ENCODE data around the gene HES7.

Gene HES7

DNA sequence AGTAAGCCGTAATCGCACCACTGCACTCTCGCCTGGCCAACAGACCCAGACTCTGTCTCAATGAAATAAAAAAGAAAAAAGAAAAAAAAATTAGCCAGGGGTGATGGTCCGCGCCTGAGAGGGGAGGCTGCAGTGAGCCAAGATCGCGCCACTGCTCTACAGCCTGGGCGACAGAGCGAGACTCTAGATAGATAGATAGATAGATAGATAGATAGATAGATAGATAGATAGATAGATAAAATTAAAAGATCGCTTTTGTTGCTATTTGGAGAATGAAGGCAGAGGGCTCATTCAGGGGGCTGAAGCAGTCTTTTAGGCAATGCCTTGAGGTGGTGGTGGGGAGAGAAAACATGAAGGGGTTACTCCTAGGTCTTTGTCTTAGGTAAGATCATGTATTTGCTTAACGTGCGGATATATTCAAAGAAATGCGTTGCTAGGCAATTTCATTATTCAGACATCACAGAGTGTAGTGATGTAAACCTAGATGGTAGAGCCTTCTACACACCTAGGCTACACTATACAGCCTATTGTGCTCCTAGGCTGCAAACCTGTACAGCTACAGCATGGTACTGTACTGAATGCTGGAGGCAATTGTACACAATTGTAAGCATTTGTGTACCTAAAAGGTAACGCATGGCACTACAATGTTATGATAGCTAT is 4.3 kb upstream of the HES7 start:
- H3K36me3 ChIP-seq (ENCODE audit: insufficient read depth, low read length): no peaks in the 10 kb centered on the region
- H3K79me2 ChIP-seq (ENCODE audit: insufficient read depth, low read length): no peaks in the 10 kb centered on the region
- peaks cover 5% of the 10 kb centered on the region for H3F3A ChIP-seq (ENCODE audit: insufficient read depth, low read length)
- H2AFZ ChIP-seq (ENCODE audit: low read length): no peak overlapping the region
- no peak overlapping the region for H3K4me3 ChIP-seq (ENCODE audit: low read depth, low read length, poor library complexity, severe bottlenecking)
- no peak overlapping the region for H3K4me2 ChIP-seq (ENCODE audit: low read length)
- TF ChIP-seq EZH2 (IDR thresholded peaks at IDR 0.05; ENCODE audit: borderline replicate concordance, low read length): no peak
- TF ChIP-seq, protein P1, sequence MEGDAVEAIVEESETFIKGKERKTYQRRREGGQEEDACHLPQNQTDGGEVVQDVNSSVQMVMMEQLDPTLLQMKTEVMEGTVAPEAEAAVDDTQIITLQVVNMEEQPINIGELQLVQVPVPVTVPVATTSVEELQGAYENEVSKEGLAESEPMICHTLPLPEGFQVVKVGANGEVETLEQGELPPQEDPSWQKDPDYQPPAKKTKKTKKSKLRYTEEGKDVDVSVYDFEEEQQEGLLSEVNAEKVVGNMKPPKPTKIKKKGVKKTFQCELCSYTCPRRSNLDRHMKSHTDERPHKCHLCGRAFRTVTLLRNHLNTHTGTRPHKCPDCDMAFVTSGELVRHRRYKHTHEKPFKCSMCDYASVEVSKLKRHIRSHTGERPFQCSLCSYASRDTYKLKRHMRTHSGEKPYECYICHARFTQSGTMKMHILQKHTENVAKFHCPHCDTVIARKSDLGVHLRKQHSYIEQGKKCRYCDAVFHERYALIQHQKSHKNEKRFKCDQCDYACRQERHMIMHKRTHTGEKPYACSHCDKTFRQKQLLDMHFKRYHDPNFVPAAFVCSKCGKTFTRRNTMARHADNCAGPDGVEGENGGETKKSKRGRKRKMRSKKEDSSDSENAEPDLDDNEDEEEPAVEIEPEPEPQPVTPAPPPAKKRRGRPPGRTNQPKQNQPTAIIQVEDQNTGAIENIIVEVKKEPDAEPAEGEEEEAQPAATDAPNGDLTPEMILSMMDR (IDR thresholded peaks at IDR 0.05; ENCODE audit: low read length): no peak
- H3K9me2 ChIP-seq (ENCODE audit: low read depth, low read length): no peaks in the 10 kb centered on the region
- peaks cover 6% of the 10 kb centered on the region; the same call in 1 of the 2 replicates for H3K27me3 ChIP-seq (ENCODE audit: insufficient read depth, low read length)
- H3K9me3 ChIP-seq (ENCODE audit: low read length): no peaks in the 10 kb centered on the region
- peaks cover 30% of the 10 kb centered on the region for H3K4me1 ChIP-seq (ENCODE audit: insufficient read depth, low read length, severe bottlenecking)
- H4K20me1 ChIP-seq (ENCODE audit: insufficient read depth, low read length): no peaks in the 10 kb centered on the region
- H3K27ac ChIP-seq (ENCODE audit: low read depth, low read length, poor library complexity, severe bottlenecking): no peak overlapping the region
- H3K9ac ChIP-seq (ENCODE audit: low read length): no peak overlapping the region

DNA sequence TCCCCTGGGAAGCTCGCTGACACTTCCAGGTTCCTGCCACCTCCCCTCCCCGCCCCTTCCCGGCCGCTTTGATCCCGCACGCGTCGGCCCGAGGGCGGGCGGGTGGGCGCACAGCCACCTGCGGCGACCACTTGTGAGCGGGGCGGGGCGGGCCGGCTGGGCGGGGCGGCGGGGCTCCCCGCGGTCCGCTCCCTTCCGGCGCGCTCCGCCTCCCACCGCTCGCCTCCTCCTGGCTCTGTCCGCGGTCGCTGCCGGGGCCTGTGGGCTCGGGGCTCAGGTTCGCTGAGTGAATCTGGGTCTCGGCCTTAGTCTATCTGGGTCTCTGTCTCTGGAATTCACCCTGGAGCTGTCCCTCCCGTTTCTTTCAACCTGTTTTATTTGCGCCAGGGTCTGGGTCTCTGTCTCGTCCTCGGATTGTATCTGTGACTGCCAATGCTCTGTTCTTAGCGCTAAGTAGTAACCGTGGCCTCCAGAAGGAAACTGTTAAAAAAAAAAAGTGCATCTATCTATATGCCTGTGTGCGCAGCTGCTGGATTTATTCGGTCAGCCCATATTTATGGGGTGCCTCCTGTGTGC is 2.7 kb upstream of the HES7 start:
- no peaks in the 10 kb centered on the region for H3K9me3 ChIP-seq (ENCODE audit: low read length)
- no peak overlapping the region for H2AFZ ChIP-seq (ENCODE audit: low read length)
- peak overlapping the region; percentile 98 for H3K4me3 ChIP-seq (ENCODE audit: low read depth, low read length, poor library complexity, severe bottlenecking)
- peak overlapping the region; percentile 69 for H3K9ac ChIP-seq (ENCODE audit: low read length)
- H4K20me1 ChIP-seq (ENCODE audit: insufficient read depth, low read length): no peaks in the 10 kb centered on the region
- H3K36me3 ChIP-seq (ENCODE audit: insufficient read depth, low read length): no peaks in the 10 kb centered on the region
- no peak for TF ChIP-seq EZH2 (IDR thresholded peaks at IDR 0.05; ENCODE audit: borderline replicate concordance, low read length)
- TF ChIP-seq, protein P1 (IDR thresholded peaks at IDR 0.05; ENCODE audit: low read length): no peak
- peaks cover 43% of the 10 kb centered on the region for H3K4me1 ChIP-seq (ENCODE audit: insufficient read depth, low read length, severe bottlenecking)
- H3F3A ChIP-seq (ENCODE audit: insufficient read depth, low read length): peaks cover 5% of the 10 kb centered on the region
- no peaks in the 10 kb centered on the region for H3K79me2 ChIP-seq (ENCODE audit: insufficient read depth, low read length)
- peak overlapping the region; percentile 53 for H3K27ac ChIP-seq (ENCODE audit: low read depth, low read length, poor library complexity, severe bottlenecking)
- H3K9me2 ChIP-seq (ENCODE audit: low read depth, low read length): no peaks in the 10 kb centered on the region
- H3K27me3 ChIP-seq (ENCODE audit: insufficient read depth, low read length): peaks cover 6% of the 10 kb centered on the region
- peak overlapping the region; percentile 88 for H3K4me2 ChIP-seq (ENCODE audit: low read length)

DNA sequence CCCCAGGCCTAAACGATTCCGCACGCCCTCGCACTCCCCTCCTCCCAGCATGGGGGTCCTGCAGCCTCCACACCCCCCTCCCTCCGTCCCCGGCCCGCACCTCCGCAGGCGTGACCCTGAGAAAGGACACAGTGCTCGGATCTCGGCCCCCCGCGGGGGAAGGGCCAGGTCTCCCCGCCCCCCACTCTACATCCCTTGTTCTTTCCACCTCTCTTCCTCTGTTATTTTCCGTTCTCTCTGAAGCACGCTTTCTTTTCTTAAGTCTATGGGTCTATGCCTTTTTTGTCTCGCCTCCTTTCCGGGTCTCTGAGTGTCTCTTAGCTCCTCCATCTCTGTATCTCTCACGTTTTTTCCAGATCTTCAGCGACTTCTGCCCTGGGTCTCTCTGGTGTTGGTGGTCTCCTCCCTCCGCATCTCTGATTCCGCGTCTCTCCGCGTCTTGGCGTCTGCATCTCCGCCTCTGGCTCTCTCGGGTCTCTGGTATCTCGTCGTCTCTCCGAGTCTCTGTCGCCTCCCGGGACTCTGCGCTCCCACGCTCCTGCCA is 2.1 kb upstream of the HES7 start:
- TF ChIP-seq, protein P1 (IDR thresholded peaks at IDR 0.05; ENCODE audit: low read length): no peak
- no peak for TF ChIP-seq EZH2 (IDR thresholded peaks at IDR 0.05; ENCODE audit: borderline replicate concordance, low read length)
- H3K27me3 ChIP-seq (ENCODE audit: insufficient read depth, low read length): peaks cover 6% of the 10 kb centered on the region

More for the DNA sequence above, 2.1 kb upstream of the HES7 start:
- peak overlapping the region; percentile 88 for H3K4me2 ChIP-seq (ENCODE audit: low read length)
- peak overlapping the region; percentile 69 for H3K9ac ChIP-seq (ENCODE audit: low read length)
- no peaks in the 10 kb centered on the region for H4K20me1 ChIP-seq (ENCODE audit: insufficient read depth, low read length)
- H3K9me3 ChIP-seq (ENCODE audit: low read length): no peaks in the 10 kb centered on the region
- H3F3A ChIP-seq (ENCODE audit: insufficient read depth, low read length): peaks cover 5% of the 10 kb centered on the region
- H3K79me2 ChIP-seq (ENCODE audit: insufficient read depth, low read length): no peaks in the 10 kb centered on the region
- peak overlapping the region; percentile 98 for H3K4me3 ChIP-seq (ENCODE audit: low read depth, low read length, poor library complexity, severe bottlenecking)
- H3K9me2 ChIP-seq (ENCODE audit: low read depth, low read length): no peaks in the 10 kb centered on the region
- peaks cover 46% of the 10 kb centered on the region for H3K4me1 ChIP-seq (ENCODE audit: insufficient read depth, low read length, severe bottlenecking)
- H3K27ac ChIP-seq (ENCODE audit: low read depth, low read length, poor library complexity, severe bottlenecking): peak overlapping the region; percentile 53
- H3K36me3 ChIP-seq (ENCODE audit: insufficient read depth, low read length): no peaks in the 10 kb centered on the region
- no peak overlapping the region for H2AFZ ChIP-seq (ENCODE audit: low read length)

Measured in OCI-LY1 (cell line).